Kidney epithelial cell (primary cell): ENCODE results near the gene ARFGAP1. TPM values are rescaled to one million over a fixed set of nuclear protein-coding genes. Genes with fewer than 3 reads are reported as not detected.

ENCODE experiments used
- DNase-seq: peaks from one replicate; pipeline ENCODE4 v3.0.0-alpha.2; 2010; ENCODE audit warnings: low read depth
- H3K27me3 ChIP-seq: 2 replicates; pipeline ENCODE4 v1.6.0; 2011; ENCODE audit warnings: low read length; ENCODE audit not compliant: control insufficient read depth, insufficient read depth
- H3K36me3 ChIP-seq: 2 replicates; pipeline ENCODE4 v1.5.1; 2011; ENCODE audit warnings: low read length; ENCODE audit not compliant: control insufficient read depth, insufficient read depth
- H3K4me3 ChIP-seq: 2 replicates; pipeline ENCODE4 v1.5.1; 2011; ENCODE audit warnings: low read depth, mild to moderate bottlenecking, control low read depth, low read length
- CTCF ChIP-seq: IDR thresholded peaks from 2 replicates; pipeline ENCODE4 v1.5.1; 2011; ENCODE audit warnings: mild to moderate bottlenecking, moderate library complexity, low read length, control low read depth, inconsistent platforms; ENCODE audit not compliant: insufficient read depth, poor library complexity, severe bottlenecking
- total RNA-seq: library from RNA; depleted of rRNA; stranded (reverse); fragments of >200 nt; gene quantifications from 2 replicates; pipeline ENCODE4 v1.2.3, GENCODE V29; 2015

The ARFGAP1 gene
- total RNA-seq, 1 donor from 2014 or later = 109 TPM

- peak; percentile 37 for TF ChIP-seq CTCF
- peak overlapping the region; percentile 41 for H3K4me3 ChIP-seq
- H3K27me3 ChIP-seq = peaks cover 51% of the 10 kb centered on the region
- H3K36me3 ChIP-seq = no peaks in the 10 kb centered on the region
- no peak for DNase-seq
Measured at GRCh38 chr20:63254606-63255384, 17.8 kb upstream of the ARFGAP1 start.

GRCh38 chr20:63255931-63256704 lies 16.5 kb upstream of the ARFGAP1 start:
- Histone ChIP-seq H3K36me3 (no peaks in the 10 kb centered on the region), H3K27me3 (peaks cover 64% of the 10 kb centered on the region), H3K4me3 (no peak overlapping the region)
- no peak for DNase-seq
- no peak for TF ChIP-seq CTCF

- H3K36me3 ChIP-seq = no peaks in the 10 kb centered on the region
- no peak overlapping the region for H3K4me3 ChIP-seq
- no peak for TF ChIP-seq CTCF
- peaks cover 68% of the 10 kb centered on the region for H3K27me3 ChIP-seq
- DNase-seq = no peak
Measured at GRCh38 chr20:63256954-63257353, 15.7 kb upstream of the ARFGAP1 start.

- peaks cover 68% of the 10 kb centered on the region for H3K27me3 ChIP-seq
Measured at GRCh38 chr20:63257629-63258028, 15.0 kb upstream of the ARFGAP1 start.

GRCh38 chr20:63258781-63259180 lies 13.8 kb upstream of the ARFGAP1 start:
- Histone ChIP-seq H3K27me3 (peaks cover 61% of the 10 kb centered on the region), H3K36me3 (no peaks in the 10 kb centered on the region), H3K4me3 (no peak overlapping the region)
- no peak for TF ChIP-seq CTCF
- no peak for DNase-seq

More at GRCh38 chr20:63257629-63258028, 15.0 kb upstream of the ARFGAP1 start:
- no peak for DNase-seq
- no peaks in the 10 kb centered on the region for H3K36me3 ChIP-seq
- no peak for TF ChIP-seq CTCF
- no peak overlapping the region for H3K4me3 ChIP-seq
